HEK293 (cell line): Measurements from ENCODE around the gene MAP3K9.
A peak's percentile ranks its signal among the peaks of the same experiment; 100 is the strongest.

Experiments used
- CTCF ChIA-PET: fragments of 350-600 bp; formaldehyde crosslinking; extraction: SDS; loops from one replicate; lab custom pipeline; 2021; ENCODE audit warnings: antibody characterized with exemption; lab: Yijun Ruan, JAX
- POLR2A ChIA-PET: fragments of 300-600 bp; formaldehyde crosslinking; extraction: SDS; loops from one replicate; lab custom pipeline; 2020; ENCODE audit warnings: antibody characterized with exemption, inconsistent platforms; lab: Yijun Ruan, JAX
- H3K27ac ChIP-seq: fragments of 200-500 bp; sonication (Bioruptor generic); 2 replicates; pipeline ENCODE4 v1.5.1; 2014; ENCODE audit warnings: low read depth, low read length, control low read depth, inconsistent platforms; ENCODE audit errors: extremely low read depth
- H3K36me3 ChIP-seq, 2 experiments: fragments of 200-500 bp in 1 of 2; sonication (Bioruptor generic) in 1 of 2; 1 replicate in 1 of 2; 2 replicates in 1 of 2; pipeline ENCODE4 v1.5.1; 2014 to 2017; ENCODE audit warnings: inconsistent platforms in 2 of 2, low read length in 2 of 2; ENCODE audit not compliant: control insufficient read depth in 2 of 2, insufficient read depth in 1 of 2
- H3K4me1 ChIP-seq: fragments of 200-500 bp; sonication (Bioruptor generic); 2 replicates; pipeline ENCODE4 v1.5.1; 2014; ENCODE audit warnings: mild to moderate bottlenecking, low read length, inconsistent platforms; ENCODE audit not compliant: control insufficient read depth, insufficient read depth
- H3K4me3 ChIP-seq: 2 replicates; pipeline ENCODE4 v1.5.1; 2011; ENCODE audit warnings: low read depth, mild to moderate bottlenecking, control low read depth, low read length, moderate library complexity
- H3K9me3 ChIP-seq: fragments of 200-500 bp; sonication (Bioruptor generic); 2 replicates; pipeline ENCODE4 v1.5.1; 2014; ENCODE audit warnings: low read depth, low read length, inconsistent platforms; ENCODE audit not compliant: control insufficient read depth, insufficient read depth
- YY2 ChIP-seq: fragments of 450-650 bp; formaldehyde crosslinking; IDR thresholded peaks from 2 replicates; pipeline ENCODE4 v1.5.1; 2016; ENCODE audit warnings: missing biosample characterization, missing genetic modification characterization
- ZBTB1 ChIP-seq: fragments of 450-650 bp; formaldehyde crosslinking; IDR thresholded peaks from 2 replicates; pipeline ENCODE4 v1.5.1; 2016; ENCODE audit warnings: missing biosample characterization, missing genetic modification characterization
- ZFHX2 ChIP-seq: fragments of 450-650 bp; formaldehyde crosslinking; conservative IDR thresholded peaks from 2 replicates; pipeline ENCODE4 v1.5.1; 2016; ENCODE audit warnings: missing biosample characterization, missing genetic modification characterization
- ZFP69B ChIP-seq: fragments of 450-650 bp; formaldehyde crosslinking; IDR thresholded peaks from 2 replicates; pipeline ENCODE4 v1.5.1; 2016; ENCODE audit warnings: missing biosample characterization, missing genetic modification characterization
- ZIC2 ChIP-seq: fragments of 450-650 bp; formaldehyde crosslinking; IDR thresholded peaks from 2 replicates; pipeline ENCODE4 v1.5.1; 2016; ENCODE audit warnings: missing biosample characterization, missing genetic modification characterization
- ZNF132 ChIP-seq: fragments of 450-650 bp; formaldehyde crosslinking; IDR thresholded peaks from 2 replicates; pipeline ENCODE4 v1.5.1; 2017; ENCODE audit warnings: missing biosample characterization, missing genetic modification characterization, borderline replicate concordance
- ZNF140 ChIP-seq: fragments of 450-650 bp; formaldehyde crosslinking; IDR thresholded peaks from 2 replicates; pipeline ENCODE4 v1.5.1; 2016; ENCODE audit warnings: missing biosample characterization, missing genetic modification characterization
- ZNF16 ChIP-seq: fragments of 450-650 bp; formaldehyde crosslinking; IDR thresholded peaks from 2 replicates; pipeline ENCODE4 v1.5.1; 2016; ENCODE audit warnings: low read depth, missing biosample characterization, missing genetic modification characterization
- ZNF174 ChIP-seq: fragments of 450-650 bp; formaldehyde crosslinking; IDR thresholded peaks from 2 replicates; pipeline ENCODE4 v1.5.0; 2017; ENCODE audit warnings: missing biosample characterization, mild to moderate bottlenecking, missing genetic modification characterization
- ZNF341 ChIP-seq: fragments of 450-650 bp; formaldehyde crosslinking; IDR thresholded peaks from 2 replicates; pipeline ENCODE4; 2016; ENCODE audit warnings: low read depth, missing biosample characterization, missing genetic modification characterization
- ZNF350 ChIP-seq: fragments of 450-650 bp; formaldehyde crosslinking; IDR thresholded peaks from 2 replicates; pipeline ENCODE4 v1.5.0; 2017; ENCODE audit warnings: missing biosample characterization, mild to moderate bottlenecking, missing genetic modification characterization
- ZNF398 ChIP-seq: fragments of 450-650 bp; formaldehyde crosslinking; IDR thresholded peaks from 2 replicates; pipeline ENCODE4 v1.5.1; 2017; ENCODE audit warnings: missing biosample characterization, missing genetic modification characterization
- ZNF530 ChIP-seq: fragments of 450-650 bp; formaldehyde crosslinking; IDR thresholded peaks from 2 replicates; pipeline ENCODE4 v1.5.1; 2016; ENCODE audit warnings: low read depth, missing biosample characterization, missing genetic modification characterization
- ZNF544 ChIP-seq: fragments of 450-650 bp; formaldehyde crosslinking; IDR thresholded peaks from 2 replicates; pipeline ENCODE4 v1.5.0; 2017; ENCODE audit warnings: missing biosample characterization, missing genetic modification characterization
- ZNF555 ChIP-seq: fragments of 450-650 bp; formaldehyde crosslinking; conservative IDR thresholded peaks from 2 replicates; pipeline ENCODE4 v1.5.1; 2017; ENCODE audit warnings: missing biosample characterization, mild to moderate bottlenecking, missing genetic modification characterization, inconsistent platforms
- ZNF660 ChIP-seq: fragments of 450-650 bp; IDR thresholded peaks from 2 replicates; pipeline ENCODE4 v1.5.1; 2018; ENCODE audit warnings: missing biosample characterization, mild to moderate bottlenecking, missing genetic modification characterization
- ZNF692 ChIP-seq: fragments of 450-650 bp; formaldehyde crosslinking; IDR thresholded peaks from 2 replicates; pipeline ENCODE4 v1.5.1; 2016; ENCODE audit warnings: missing biosample characterization, missing genetic modification characterization
- TF ChIP-seq, protein P1 (sequence below): fragments of 450-650 bp; formaldehyde crosslinking; IDR thresholded peaks from 2 replicates; pipeline ENCODE4 v1.5.1; 2017; ENCODE audit warnings: missing biosample characterization, mild to moderate bottlenecking, missing genetic modification characterization, moderate library complexity
- TF ChIP-seq, protein P2 (sequence below): fragments of 450-650 bp; formaldehyde crosslinking; IDR thresholded peaks from 2 replicates; pipeline ENCODE4 v1.5.1; 2016; ENCODE audit warnings: missing biosample characterization, missing genetic modification characterization
- TF ChIP-seq, protein P3 (sequence below): fragments of 450-650 bp; formaldehyde crosslinking; IDR thresholded peaks from 2 replicates; pipeline ENCODE4 v1.5.0; 2017; ENCODE audit warnings: missing biosample characterization, missing genetic modification characterization, borderline replicate concordance
- TF ChIP-seq, protein P4 (sequence below): fragments of 450-650 bp; formaldehyde crosslinking; IDR thresholded peaks from 2 replicates; pipeline ENCODE4 v1.5.1; 2016; ENCODE audit warnings: missing biosample characterization, missing genetic modification characterization
- TF ChIP-seq, protein P5 (sequence below): fragments of 450-650 bp; formaldehyde crosslinking; IDR thresholded peaks from 2 replicates; pipeline ENCODE4 v1.5.1; 2017; ENCODE audit warnings: missing biosample characterization, missing genetic modification characterization

Gene MAP3K9

GRCh38 chr14:70808416-70809224, 693 bp downstream of the MAP3K9 start:
- no peaks in the 10 kb centered on the region for H3K36me3 ChIP-seq
- POLR2A ChIA-PET = interaction anchor here (0.6 to 2.1 kb wide), 7 partner anchors 9 to 689 kb away, joined by 3 to 17 read pairs (median 5); partner anchors contain the start of gene TTC9
- CTCF ChIA-PET = interaction anchor here (0.6 to 2.9 kb wide), 3 partner anchors 9 to 241 kb away, joined by 3 to 12 read pairs (median 4); no protein-coding TSS in a partner anchor
- peaks cover 4% of the 10 kb centered on the region; the same call in 1 of the 2 replicates for H3K4me1 ChIP-seq
- H3K9me3 ChIP-seq = no peaks in the 10 kb centered on the region
- H3K27ac ChIP-seq = peak overlapping the region; percentile 73; the same call in 1 of the 2 replicates
- peak overlapping the region; percentile 85 for H3K4me3 ChIP-seq
- TF ChIP-seq ZNF350 = no peak
- TF ChIP-seq YY2 (tag by site-specific recombination) = no peak
- TF ChIP-seq ZFP69B (tag by site-specific recombination) = peak; percentile 91
- TF ChIP-seq, protein P1, sequence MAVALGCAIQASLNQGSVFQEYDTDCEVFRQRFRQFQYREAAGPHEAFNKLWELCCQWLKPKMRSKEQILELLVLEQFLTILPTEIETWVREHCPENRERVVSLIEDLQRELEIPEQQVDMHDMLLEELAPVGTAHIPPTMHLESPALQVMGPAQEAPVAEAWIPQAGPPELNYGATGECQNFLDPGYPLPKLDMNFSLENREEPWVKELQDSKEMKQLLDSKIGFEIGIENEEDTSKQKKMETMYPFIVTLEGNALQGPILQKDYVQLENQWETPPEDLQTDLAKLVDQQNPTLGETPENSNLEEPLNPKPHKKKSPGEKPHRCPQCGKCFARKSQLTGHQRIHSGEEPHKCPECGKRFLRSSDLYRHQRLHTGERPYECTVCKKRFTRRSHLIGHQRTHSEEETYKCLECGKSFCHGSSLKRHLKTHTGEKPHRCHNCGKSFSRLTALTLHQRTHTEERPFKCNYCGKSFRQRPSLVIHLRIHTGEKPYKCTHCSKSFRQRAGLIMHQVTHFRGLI = peak; percentile 83
- peak; percentile 18; the same call in 1 of the 2 replicates for TF ChIP-seq ZIC2 (tag by site-specific recombination)
- TF ChIP-seq, protein P2, sequence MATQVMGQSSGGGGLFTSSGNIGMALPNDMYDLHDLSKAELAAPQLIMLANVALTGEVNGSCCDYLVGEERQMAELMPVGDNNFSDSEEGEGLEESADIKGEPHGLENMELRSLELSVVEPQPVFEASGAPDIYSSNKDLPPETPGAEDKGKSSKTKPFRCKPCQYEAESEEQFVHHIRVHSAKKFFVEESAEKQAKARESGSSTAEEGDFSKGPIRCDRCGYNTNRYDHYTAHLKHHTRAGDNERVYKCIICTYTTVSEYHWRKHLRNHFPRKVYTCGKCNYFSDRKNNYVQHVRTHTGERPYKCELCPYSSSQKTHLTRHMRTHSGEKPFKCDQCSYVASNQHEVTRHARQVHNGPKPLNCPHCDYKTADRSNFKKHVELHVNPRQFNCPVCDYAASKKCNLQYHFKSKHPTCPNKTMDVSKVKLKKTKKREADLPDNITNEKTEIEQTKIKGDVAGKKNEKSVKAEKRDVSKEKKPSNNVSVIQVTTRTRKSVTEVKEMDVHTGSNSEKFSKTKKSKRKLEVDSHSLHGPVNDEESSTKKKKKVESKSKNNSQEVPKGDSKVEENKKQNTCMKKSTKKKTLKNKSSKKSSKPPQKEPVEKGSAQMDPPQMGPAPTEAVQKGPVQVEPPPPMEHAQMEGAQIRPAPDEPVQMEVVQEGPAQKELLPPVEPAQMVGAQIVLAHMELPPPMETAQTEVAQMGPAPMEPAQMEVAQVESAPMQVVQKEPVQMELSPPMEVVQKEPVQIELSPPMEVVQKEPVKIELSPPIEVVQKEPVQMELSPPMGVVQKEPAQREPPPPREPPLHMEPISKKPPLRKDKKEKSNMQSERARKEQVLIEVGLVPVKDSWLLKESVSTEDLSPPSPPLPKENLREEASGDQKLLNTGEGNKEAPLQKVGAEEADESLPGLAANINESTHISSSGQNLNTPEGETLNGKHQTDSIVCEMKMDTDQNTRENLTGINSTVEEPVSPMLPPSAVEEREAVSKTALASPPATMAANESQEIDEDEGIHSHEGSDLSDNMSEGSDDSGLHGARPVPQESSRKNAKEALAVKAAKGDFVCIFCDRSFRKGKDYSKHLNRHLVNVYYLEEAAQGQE = peak; percentile 29; the same call in 1 of the 2 replicates
- TF ChIP-seq, protein P3, sequence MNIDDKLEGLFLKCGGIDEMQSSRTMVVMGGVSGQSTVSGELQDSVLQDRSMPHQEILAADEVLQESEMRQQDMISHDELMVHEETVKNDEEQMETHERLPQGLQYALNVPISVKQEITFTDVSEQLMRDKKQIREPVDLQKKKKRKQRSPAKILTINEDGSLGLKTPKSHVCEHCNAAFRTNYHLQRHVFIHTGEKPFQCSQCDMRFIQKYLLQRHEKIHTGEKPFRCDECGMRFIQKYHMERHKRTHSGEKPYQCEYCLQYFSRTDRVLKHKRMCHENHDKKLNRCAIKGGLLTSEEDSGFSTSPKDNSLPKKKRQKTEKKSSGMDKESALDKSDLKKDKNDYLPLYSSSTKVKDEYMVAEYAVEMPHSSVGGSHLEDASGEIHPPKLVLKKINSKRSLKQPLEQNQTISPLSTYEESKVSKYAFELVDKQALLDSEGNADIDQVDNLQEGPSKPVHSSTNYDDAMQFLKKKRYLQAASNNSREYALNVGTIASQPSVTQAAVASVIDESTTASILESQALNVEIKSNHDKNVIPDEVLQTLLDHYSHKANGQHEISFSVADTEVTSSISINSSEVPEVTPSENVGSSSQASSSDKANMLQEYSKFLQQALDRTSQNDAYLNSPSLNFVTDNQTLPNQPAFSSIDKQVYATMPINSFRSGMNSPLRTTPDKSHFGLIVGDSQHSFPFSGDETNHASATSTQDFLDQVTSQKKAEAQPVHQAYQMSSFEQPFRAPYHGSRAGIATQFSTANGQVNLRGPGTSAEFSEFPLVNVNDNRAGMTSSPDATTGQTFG = no peak
- no peak for TF ChIP-seq ZNF174 (tag by site-specific recombination)
- TF ChIP-seq ZNF140 (tag by site-specific recombination) = no peak
- TF ChIP-seq ZNF530 (tag by site-specific recombination) = no peak
- TF ChIP-seq ZNF660 = no peak
- TF ChIP-seq ZNF544 = no peak
- TF ChIP-seq, protein P4, sequence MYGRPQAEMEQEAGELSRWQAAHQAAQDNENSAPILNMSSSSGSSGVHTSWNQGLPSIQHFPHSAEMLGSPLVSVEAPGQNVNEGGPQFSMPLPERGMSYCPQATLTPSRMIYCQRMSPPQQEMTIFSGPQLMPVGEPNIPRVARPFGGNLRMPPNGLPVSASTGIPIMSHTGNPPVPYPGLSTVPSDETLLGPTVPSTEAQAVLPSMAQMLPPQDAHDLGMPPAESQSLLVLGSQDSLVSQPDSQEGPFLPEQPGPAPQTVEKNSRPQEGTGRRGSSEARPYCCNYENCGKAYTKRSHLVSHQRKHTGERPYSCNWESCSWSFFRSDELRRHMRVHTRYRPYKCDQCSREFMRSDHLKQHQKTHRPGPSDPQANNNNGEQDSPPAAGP (tag by site-specific recombination) = 0 out of 2 replicates have a peak, but pooled peaks have one; percentile 33
- TF ChIP-seq ZNF341 = peak; percentile 6; the same call in 1 of the 2 replicates
- TF ChIP-seq, protein P5, sequence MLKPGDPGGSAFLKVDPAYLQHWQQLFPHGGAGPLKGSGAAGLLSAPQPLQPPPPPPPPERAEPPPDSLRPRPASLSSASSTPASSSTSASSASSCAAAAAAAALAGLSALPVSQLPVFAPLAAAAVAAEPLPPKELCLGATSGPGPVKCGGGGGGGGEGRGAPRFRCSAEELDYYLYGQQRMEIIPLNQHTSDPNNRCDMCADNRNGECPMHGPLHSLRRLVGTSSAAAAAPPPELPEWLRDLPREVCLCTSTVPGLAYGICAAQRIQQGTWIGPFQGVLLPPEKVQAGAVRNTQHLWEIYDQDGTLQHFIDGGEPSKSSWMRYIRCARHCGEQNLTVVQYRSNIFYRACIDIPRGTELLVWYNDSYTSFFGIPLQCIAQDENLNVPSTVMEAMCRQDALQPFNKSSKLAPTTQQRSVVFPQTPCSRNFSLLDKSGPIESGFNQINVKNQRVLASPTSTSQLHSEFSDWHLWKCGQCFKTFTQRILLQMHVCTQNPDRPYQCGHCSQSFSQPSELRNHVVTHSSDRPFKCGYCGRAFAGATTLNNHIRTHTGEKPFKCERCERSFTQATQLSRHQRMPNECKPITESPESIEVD (tag by site-specific recombination) = no peak
- TF ChIP-seq ZNF692 = peak; percentile 96
- no peak for TF ChIP-seq ZNF555
- no peak for TF ChIP-seq ZBTB1
- TF ChIP-seq ZFHX2 (tag by site-specific recombination) = peak; percentile 62; the same call in 1 of the 2 replicates
- TF ChIP-seq ZNF16 (tag by site-specific recombination) = no peak
- TF ChIP-seq ZNF398 (tag by site-specific recombination) = peak; percentile 33; the same call in 1 of the 2 replicates
- TF ChIP-seq ZNF132 (tag by site-specific recombination) = no peak
